ENCODE results near the gene MYBPC2. TPM values are rescaled to one million over a fixed set of nuclear protein-coding genes. Genes with fewer than 3 reads are reported as not detected.

Gene MYBPC2
- not detected in 5 replicates for total RNA-seq (2022; extraction: Qiagen RNA extraction; ENCODE audit: low read depth)

GRCh38 chr19:50432221-50433028 lies at the start of gene MYBPC2:
Gene MYBPC2 (plus strand): TSS chr19:50432892. CDS start chr19:50432954, 62 bp downstream.

DNA sequence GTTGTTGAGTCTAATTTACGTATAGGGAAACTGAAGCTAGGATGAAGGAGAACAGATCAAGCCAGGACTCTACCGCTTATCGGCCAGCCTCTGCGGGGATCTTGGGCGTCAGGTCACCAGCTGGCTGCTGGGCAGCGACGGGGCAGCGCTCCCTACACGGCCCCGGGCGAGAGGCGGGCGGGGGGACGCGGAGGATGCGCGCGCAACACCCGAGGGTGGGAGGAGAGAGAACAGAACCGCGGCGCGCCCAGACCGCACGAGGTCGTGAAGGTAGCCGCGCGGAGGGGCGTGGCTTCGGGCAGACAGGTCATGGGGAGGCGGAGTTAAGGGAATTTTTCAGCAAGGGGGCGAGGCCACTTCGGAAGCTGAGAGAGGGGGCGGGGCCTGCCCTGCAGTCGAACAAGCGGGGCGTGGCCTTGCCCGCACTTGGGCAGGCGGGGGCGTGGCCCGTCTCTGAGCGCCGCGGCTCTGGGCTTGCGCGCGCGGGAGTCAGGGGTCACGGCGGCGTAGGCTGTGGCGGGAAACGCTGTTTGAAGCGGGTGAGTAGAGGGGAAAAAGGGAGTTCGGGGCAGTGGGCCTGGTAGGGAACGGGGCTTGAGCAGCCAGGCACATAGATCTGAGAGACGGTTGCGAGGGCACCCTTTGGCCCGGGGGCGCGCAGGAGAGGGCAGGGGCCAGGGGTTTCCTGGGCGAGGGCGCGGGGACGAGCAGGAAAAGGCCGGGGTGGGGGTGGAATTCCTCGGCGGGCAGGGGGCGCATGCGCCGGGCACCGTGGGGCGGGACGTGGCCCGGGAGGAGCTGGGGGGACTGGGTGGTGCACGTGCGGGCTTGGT lies 48.6 kb upstream of the MYBPC2 start, which contains the start of gene POLD1:
POLD1 (plus strand) TSS at position 496 of the 833 bp plus-strand sequence. CDS start 14,505 bp downstream, outside the sequence.

GRCh38 chr19:50418176-50419021 lies 14.3 kb upstream of the MYBPC2 start, which contains the start of gene SPIB:
Gene SPIB (plus strand): TSS chr19:50418938. CDS start chr19:50418963, 25 bp downstream.

DNA sequence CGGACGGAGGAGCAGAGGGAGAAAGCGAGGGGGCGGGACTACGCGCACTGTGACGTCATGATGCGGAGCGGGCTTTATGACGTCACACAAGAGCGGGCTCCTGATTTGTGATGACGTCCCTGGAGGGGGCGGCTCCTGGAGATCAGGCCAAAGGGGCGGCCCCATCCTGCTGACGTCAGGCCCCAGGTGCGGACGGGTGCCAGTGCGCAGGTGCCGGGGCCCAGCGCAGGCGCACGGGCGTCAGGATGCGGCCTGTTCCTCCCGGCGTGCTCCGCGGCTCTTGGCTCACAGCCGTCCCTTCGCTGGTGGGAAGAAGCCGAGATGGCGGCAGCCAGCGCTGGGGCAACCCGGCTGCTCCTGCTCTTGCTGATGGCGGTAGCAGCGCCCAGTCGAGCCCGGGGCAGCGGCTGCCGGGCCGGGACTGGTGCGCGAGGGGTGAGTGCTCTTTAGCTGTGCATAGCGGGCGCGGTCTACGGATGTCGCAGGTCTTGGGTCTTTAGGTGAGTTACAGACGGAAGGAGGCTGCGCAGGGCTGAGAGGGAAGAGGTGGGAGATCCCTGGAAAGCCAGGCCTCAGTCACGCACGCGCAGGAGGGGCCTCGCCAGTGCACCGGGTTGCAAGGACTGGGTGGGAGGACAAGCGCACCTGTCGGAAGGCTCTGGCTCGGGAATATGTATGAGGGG lies 43.7 kb downstream of the MYBPC2 start, which contains the start of the genes EMC10 and GARIN5A:
EMC10 (plus strand) TSS at position 284 of the 683 bp plus-strand sequence; CDS start at position 322, 38 bp downstream.
GARIN5A (minus strand) TSS at position 625 of the 683 bp plus-strand sequence; CDS start at position 165, 460 bp downstream.

GRCh38 chr19:50511069-50511822 lies 78.6 kb downstream of the MYBPC2 start, which contains the start of gene JOSD2:
Gene JOSD2 (minus strand): TSS chr19:50511191. CDS start chr19:50510431, 760 bp downstream.

DNA sequence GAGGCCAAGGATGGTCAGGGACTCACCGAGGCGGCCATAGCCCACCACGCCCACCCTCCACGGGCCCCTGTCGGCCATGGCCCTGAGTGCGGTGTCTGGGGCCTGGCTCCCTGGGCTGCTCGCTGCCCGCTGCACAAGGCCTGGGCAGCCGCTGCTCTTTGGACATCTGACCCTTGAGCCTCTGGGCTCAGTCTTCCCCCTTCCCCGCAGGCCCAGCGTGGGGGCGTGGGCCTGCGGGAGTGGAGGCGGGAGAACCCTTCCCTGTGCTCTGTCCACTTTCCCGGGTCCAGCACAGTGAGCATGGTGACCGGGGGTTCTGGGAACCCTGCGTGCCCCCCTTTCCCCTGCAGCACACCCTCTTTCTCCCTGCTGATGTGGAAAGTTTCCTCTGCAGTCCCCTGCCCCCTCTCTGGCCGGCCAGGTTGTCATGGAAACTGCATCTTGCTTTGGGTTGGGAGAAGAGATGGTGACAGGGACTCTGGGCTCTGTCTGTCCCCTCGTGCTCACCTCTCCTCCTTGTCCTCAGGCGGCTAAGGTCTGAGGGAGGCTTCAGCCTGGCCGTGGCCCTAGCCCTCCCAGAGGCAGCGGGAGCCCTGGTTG lies 81.2 kb downstream of the MYBPC2 start, which contains the start of gene ASPDH:
ASPDH (minus strand) TSS at position 168 of the 600 bp plus-strand sequence; CDS start at position 78, 90 bp downstream.

Other genes with a start within 250 kb of the MYBPC2 start
- 4.0 to 7.5 TPM (median 6.7 TPM) in 5 replicates for gene MYH14, start 229.3 kb upstream of the MYBPC2 start, total RNA-seq (2022; extraction: Qiagen RNA extraction; ENCODE audit: low read depth)
- 0.78 to 1.7 TPM (median 1.5 TPM) in 5 replicates for gene KCNC3, start 103.5 kb upstream of the MYBPC2 start, total RNA-seq (2022; extraction: Qiagen RNA extraction; ENCODE audit: low read depth)
- gene NAPSA, start 67.3 kb upstream of the MYBPC2 start, total RNA-seq (2022; extraction: Qiagen RNA extraction; ENCODE audit: low read depth): 0.48 to 1.6 TPM (median 1.2 TPM) in 5 replicates
- gene NR1H2, start 56.4 kb upstream of the MYBPC2 start, total RNA-seq (2022; extraction: Qiagen RNA extraction; ENCODE audit: low read depth): 55.3 to 88.6 TPM (median 84.3 TPM) in 5 replicates
- gene POLD1, start 48.5 kb upstream of the MYBPC2 start, total RNA-seq (2022; extraction: Qiagen RNA extraction; ENCODE audit: low read depth): 42.6 to 91.4 TPM (median 81.7 TPM) in 5 replicates
- gene SPIB, start 14.0 kb upstream of the MYBPC2 start, total RNA-seq (2022; extraction: Qiagen RNA extraction; ENCODE audit: low read depth): 0.16 to 0.80 TPM (median 0.32 TPM) in 4 of 5 replicates, not detected in the other
- gene EMC10, start 43.6 kb downstream of the MYBPC2 start, total RNA-seq (2022; extraction: Qiagen RNA extraction; ENCODE audit: low read depth): 79.6 to 159 TPM (median 151 TPM) in 5 replicates
- gene GARIN5A, start 44.0 kb downstream of the MYBPC2 start, total RNA-seq (2022; extraction: Qiagen RNA extraction; ENCODE audit: low read depth): 1.7 to 3.0 TPM (median 2.1 TPM) in 5 replicates
- 43.9 to 92.5 TPM (median 82.2 TPM) in 5 replicates for gene JOSD2, start 78.3 kb downstream of the MYBPC2 start, total RNA-seq (2022; extraction: Qiagen RNA extraction; ENCODE audit: low read depth)
- not detected in 5 replicates for gene ASPDH, start 81.0 kb downstream of the MYBPC2 start, total RNA-seq (2022; extraction: Qiagen RNA extraction; ENCODE audit: low read depth)
- gene LRRC4B, start 135.5 kb downstream of the MYBPC2 start, total RNA-seq (2022; extraction: Qiagen RNA extraction; ENCODE audit: low read depth): 0.38 to 0.68 TPM (median 0.58 TPM) in 5 replicates
- gene SYT3, start 207.0 kb downstream of the MYBPC2 start, total RNA-seq (2022; extraction: Qiagen RNA extraction; ENCODE audit: low read depth): 0.39 to 0.93 TPM (median 0.66 TPM) in 5 replicates
- 3.9 to 12.5 TPM (median 10.5 TPM) in 5 replicates for gene C19orf81, start 216.6 kb downstream of the MYBPC2 start, total RNA-seq (2022; extraction: Qiagen RNA extraction; ENCODE audit: low read depth)

All from A549 treated with ZK216348 at 1 μM for 4 hours (cell line).